ENCODE results near the gene OTOF.

Gene OTOF

DNA sequence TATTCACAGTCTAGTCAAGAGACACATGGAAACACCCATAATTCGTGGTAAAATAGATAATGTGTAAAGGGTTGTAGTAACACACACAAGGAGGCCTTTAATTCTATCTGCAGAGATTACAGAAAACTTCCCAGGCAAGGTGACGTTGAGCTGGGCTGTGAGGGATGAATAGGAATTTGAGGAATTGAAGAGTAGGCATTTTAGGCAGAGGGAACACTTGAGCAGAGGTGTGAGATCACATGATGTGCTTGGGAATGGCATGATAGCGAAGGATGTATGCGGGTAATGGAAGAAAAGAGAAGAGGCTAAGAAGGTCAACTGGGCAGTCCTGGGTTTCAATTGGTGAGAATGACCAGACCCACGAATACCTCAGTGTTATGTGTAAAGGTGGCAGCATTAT is 56.0 kb downstream of the OTOF start:
- CTCF ChIA-PET: interaction anchor here (1.1 to 2.6 kb wide), 2 partner anchors 11 to 34 kb away, joined by 3 to 8 read pairs; no protein-coding TSS in a partner anchor
- POLR2A ChIA-PET: no interaction called here
- no peak for TF ChIP-seq CTCF (IDR thresholded peaks at IDR 0.05; ENCODE audit: control extremely low read depth, extremely low read depth, low read depth, missing control alignments)
- DNase-seq (ENCODE audit: extremely low spot score): no peak

GRCh38 chr2:26414311-26414710 is 63.6 kb downstream of the OTOF start:
- CTCF ChIA-PET: interaction anchor here (1.2 to 2.2 kb wide), 3 partner anchors 9 to 52 kb away, joined by 3 to 8 read pairs (median 7); no protein-coding TSS in a partner anchor
- POLR2A ChIA-PET: no interaction called here
- no peak for TF ChIP-seq CTCF (IDR thresholded peaks at IDR 0.05; ENCODE audit: control extremely low read depth, extremely low read depth, low read depth, missing control alignments)
- no peak for DNase-seq (ENCODE audit: extremely low spot score)

DNA sequence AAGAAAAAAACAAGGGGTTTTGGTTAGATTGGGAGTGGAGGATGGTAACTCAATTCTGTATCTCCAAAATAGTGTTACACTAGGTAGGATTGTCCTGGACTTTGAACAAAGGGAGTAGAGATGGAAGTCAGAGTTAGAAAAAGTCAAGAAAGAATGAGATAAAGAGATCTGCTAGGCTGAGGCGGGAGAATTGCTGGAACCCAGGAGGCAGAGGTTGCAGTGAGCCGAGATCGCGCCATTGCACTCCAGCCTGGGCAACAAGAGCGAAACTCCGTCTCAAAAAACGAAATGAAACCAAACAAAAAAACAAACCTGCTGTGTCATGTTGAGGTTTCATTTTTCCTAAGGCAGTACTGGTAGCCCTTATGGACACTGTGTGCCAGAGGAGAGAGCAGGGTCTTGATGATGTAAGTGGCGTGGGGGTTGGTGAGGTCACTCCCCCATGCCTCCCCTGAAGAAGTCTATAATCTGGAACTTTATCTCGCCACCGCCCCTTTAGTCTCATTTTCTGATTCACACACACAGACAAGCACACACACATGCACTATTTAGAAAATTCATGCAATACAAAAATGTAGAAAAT is 65.7 kb downstream of the OTOF start:
- no peak for DNase-seq (ENCODE audit: extremely low spot score)
- no peak for TF ChIP-seq CTCF (IDR thresholded peaks at IDR 0.05; ENCODE audit: control extremely low read depth, extremely low read depth, low read depth, missing control alignments)
- CTCF ChIA-PET: no interaction called here
- POLR2A ChIA-PET: no interaction called here

GRCh38 chr2:26411419-26411818 is 66.5 kb downstream of the OTOF start:
- TF ChIP-seq CTCF (IDR thresholded peaks at IDR 0.05; ENCODE audit: control extremely low read depth, extremely low read depth, low read depth, missing control alignments): no peak
- ChIA-PET CTCF (no interaction called here), POLR2A (no interaction called here)
- DNase-seq (ENCODE audit: extremely low spot score): no peak

DNA sequence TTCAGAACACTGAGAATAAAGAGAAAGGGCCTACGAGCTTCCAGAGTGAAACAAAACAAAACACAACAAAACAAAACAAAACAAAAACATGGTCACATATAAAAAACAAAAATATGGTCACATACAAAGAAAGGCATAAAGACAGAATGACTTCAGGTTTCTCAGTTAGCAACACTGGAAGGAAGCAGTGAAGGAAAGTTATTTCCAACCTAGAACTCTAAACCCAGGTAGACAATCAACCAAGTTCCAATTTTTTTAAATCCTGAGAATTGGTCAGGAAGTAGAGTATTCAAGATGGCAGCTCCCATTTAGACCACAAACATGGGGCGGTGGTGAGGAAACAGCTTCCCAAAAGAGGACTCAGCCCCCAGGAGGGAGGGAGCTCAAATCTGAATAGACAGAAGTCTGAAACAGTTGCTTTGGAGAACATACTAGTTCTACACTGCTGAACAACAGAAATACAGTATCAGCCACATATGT is 67.1 kb downstream of the OTOF start:
- no peak for DNase-seq (ENCODE audit: extremely low spot score)
- TF ChIP-seq CTCF (IDR thresholded peaks at IDR 0.05; ENCODE audit: control extremely low read depth, extremely low read depth, low read depth, missing control alignments): no peak
- ChIA-PET CTCF (no interaction called here), POLR2A (no interaction called here)

DNA sequence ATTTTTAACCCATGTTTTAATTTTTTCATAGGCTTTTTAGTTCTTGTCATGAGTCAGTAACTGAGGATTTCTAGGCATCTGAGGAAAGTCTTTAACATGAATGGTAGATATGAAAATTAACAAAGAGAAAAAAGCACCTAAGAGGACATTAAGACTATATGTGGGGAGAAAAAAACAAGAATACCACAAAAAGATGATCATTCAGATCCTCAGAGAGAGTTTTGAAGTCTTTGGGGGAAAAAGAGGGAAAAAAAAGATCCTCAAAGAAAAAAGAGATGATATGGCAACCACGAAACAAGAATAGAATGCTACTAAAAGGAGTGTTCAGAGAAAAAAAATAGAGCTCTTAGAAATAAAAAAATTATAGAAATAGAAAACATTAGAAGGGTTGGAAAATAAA is 68.1 kb downstream of the OTOF start:
- no peak for TF ChIP-seq CTCF (IDR thresholded peaks at IDR 0.05; ENCODE audit: control extremely low read depth, extremely low read depth, low read depth, missing control alignments)
- CTCF ChIA-PET: interaction anchor here (1.3 to 1.7 kb wide), 2 partner anchors 18 to 23 kb away, joined by 3 to 4 read pairs; no protein-coding TSS in a partner anchor
- POLR2A ChIA-PET: no interaction called here
- DNase-seq (ENCODE audit: extremely low spot score): no peak
